ENCODE data around the gene DNASE1.

DNASE1 gene

GRCh38 chr16:3706253-3707012, 51.9 kb downstream of the DNASE1 start:
- DNase-seq = no peak
